Measurements from ENCODE around the gene ACTG1.

The ACTG1 gene

GRCh38 chr17:81465910-81466309 is 46.7 kb downstream of the ACTG1 start:
- TF ChIP-seq, protein P1, sequence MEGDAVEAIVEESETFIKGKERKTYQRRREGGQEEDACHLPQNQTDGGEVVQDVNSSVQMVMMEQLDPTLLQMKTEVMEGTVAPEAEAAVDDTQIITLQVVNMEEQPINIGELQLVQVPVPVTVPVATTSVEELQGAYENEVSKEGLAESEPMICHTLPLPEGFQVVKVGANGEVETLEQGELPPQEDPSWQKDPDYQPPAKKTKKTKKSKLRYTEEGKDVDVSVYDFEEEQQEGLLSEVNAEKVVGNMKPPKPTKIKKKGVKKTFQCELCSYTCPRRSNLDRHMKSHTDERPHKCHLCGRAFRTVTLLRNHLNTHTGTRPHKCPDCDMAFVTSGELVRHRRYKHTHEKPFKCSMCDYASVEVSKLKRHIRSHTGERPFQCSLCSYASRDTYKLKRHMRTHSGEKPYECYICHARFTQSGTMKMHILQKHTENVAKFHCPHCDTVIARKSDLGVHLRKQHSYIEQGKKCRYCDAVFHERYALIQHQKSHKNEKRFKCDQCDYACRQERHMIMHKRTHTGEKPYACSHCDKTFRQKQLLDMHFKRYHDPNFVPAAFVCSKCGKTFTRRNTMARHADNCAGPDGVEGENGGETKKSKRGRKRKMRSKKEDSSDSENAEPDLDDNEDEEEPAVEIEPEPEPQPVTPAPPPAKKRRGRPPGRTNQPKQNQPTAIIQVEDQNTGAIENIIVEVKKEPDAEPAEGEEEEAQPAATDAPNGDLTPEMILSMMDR (IDR thresholded peaks at IDR 0.05; ENCODE audit: control insufficient read depth, extremely low read depth, insufficient read depth) = no peak
- DNase-seq (ENCODE audit: low read depth) = no peak
- no peak overlapping the region for H3K4me3 ChIP-seq (ENCODE audit: low read depth, low read length)

- no peak for DNase-seq (ENCODE audit: low read depth)
- TF ChIP-seq, protein P1 (IDR thresholded peaks at IDR 0.05; ENCODE audit: control insufficient read depth, extremely low read depth, insufficient read depth) = no peak
- H3K4me3 ChIP-seq (ENCODE audit: low read depth, low read length) = no peak overlapping the region
Observed at GRCh38 chr17:81464586-81464985, 48.0 kb downstream of the ACTG1 start.

- TF ChIP-seq, protein P1 (IDR thresholded peaks at IDR 0.05; ENCODE audit: control insufficient read depth, extremely low read depth, insufficient read depth) = no peak
Observed at GRCh38 chr17:81463506-81463905, 49.1 kb downstream of the ACTG1 start.

GRCh38 chr17:81462506-81463125 is 50.0 kb downstream of the ACTG1 start:
- DNase-seq (ENCODE audit: low read depth) = no peak
- no peak overlapping the region for H3K4me3 ChIP-seq (ENCODE audit: low read depth, low read length)
- TF ChIP-seq, protein P1 (IDR thresholded peaks at IDR 0.05; ENCODE audit: control insufficient read depth, extremely low read depth, insufficient read depth) = no peak

More at GRCh38 chr17:81463506-81463905, 49.1 kb downstream of the ACTG1 start:
- DNase-seq (ENCODE audit: low read depth) = no peak
- H3K4me3 ChIP-seq (ENCODE audit: low read depth, low read length) = no peak overlapping the region

DNA sequence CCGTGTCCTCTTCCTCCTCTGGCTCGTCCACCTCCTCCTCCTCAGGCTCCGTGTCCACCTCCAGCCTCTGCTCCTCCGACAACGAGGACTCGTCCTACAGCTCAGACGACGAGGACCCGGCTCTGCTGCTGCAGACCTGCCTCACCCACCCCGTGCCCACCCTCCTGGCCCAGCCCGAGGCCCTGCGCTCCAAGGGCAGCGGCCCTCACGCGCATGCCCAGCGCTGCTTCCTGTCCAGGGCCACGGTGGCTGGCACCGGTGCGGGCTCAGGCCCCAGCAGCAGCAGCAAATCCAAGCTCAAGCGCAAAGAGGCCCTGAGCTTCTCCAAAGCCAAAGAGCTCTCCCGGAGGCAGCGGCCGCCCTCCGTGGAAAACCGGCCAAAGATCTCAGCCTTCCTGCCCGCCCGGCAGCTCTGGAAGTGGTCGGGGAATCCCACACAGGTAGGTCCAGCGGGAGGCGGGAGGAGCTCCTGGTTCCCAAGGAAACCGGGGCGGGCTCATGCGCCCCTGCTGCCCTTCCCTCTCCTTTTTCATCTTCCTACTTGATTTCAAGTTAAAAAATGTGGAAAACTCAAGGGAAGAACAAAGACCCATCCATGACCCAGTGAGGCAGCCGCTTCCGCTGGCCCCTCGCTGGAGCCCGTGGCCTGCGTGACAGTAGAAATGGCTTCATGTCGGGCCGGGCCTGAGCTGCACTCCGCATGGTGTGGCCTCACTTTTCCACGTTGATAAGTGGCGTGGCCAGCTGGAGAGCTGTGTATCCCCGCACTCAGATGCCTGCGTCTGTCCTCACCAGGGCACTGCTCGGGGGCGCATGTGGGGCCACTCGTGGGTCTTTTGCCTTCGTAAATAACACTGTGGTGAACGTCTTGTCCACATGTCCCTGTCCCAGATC is 50.7 kb downstream of the ACTG1 start:
- DNase-seq (ENCODE audit: low read depth) = no peak
- no peak overlapping the region for H3K4me3 ChIP-seq (ENCODE audit: low read depth, low read length)
- TF ChIP-seq, protein P1 (IDR thresholded peaks at IDR 0.05; ENCODE audit: control insufficient read depth, extremely low read depth, insufficient read depth) = no peak

DNA sequence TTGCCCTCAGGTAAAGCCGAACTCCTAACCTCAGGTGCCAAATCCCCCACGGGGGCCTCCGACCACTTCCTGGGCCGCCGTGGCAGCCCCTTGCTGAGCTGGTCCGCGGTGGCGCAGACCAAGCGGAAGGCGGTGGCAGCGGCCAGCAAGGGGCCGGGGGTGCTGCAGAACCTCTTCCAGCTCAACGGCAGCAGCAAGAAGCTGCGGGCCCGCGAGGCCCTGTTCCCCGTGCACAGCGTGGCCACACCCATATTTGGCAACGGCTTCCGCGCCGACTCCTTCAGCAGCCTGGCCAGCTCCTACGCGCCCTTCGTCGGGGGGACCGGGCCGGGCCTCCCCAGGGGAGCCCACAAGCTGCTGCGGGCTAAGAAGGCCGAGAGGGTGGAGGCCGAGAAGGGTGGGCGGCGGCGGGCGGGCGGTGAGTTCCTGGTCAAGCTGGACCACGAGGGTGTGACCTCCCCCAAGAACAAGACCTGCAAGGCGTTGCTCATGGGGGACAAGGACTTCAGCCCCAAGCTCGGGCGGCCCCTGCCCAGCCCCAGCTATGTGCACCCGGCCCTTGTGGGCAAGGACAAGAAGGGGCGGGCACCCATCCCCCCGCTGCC is 51.6 kb downstream of the ACTG1 start:
- TF ChIP-seq, protein P1 (IDR thresholded peaks at IDR 0.05; ENCODE audit: control insufficient read depth, extremely low read depth, insufficient read depth) = no peak
- no peak overlapping the region for H3K4me3 ChIP-seq (ENCODE audit: low read depth, low read length)
- DNase-seq (ENCODE audit: low read depth) = no peak
